GM06990 (cell line): ENCODE measurements around the gene CCL7.

Experiments used
- DNase-seq: peaks from one replicate; pipeline ENCODE4 v3.0.0-alpha.2; 2011; ENCODE audit not compliant: insufficient read length; ENCODE audit errors: extremely low read depth
- H3K27me3 ChIP-seq: replicated peaks from 2 replicates; pipeline ENCODE4 v1.6.0; 2011; ENCODE audit warnings: low read length; ENCODE audit not compliant: control insufficient read depth, insufficient read depth
- H3K36me3 ChIP-seq: 2 replicates; pipeline ENCODE4 v1.5.1; 2011; ENCODE audit warnings: low read length; ENCODE audit not compliant: control insufficient read depth, insufficient read depth
- H3K4me3 ChIP-seq: replicated peaks from 2 replicates; pipeline ENCODE4 v1.5.1; 2011; ENCODE audit warnings: low read depth, mild to moderate bottlenecking, control low read depth, low read length
- CTCF ChIP-seq: IDR thresholded peaks from 2 replicates; pipeline ENCODE4 v1.5.1; 2011; ENCODE audit warnings: low read length, control low read depth, mild to moderate bottlenecking, inconsistent platforms; ENCODE audit not compliant: insufficient read depth, poor library complexity, severe bottlenecking

The CCL7 gene

DNA sequence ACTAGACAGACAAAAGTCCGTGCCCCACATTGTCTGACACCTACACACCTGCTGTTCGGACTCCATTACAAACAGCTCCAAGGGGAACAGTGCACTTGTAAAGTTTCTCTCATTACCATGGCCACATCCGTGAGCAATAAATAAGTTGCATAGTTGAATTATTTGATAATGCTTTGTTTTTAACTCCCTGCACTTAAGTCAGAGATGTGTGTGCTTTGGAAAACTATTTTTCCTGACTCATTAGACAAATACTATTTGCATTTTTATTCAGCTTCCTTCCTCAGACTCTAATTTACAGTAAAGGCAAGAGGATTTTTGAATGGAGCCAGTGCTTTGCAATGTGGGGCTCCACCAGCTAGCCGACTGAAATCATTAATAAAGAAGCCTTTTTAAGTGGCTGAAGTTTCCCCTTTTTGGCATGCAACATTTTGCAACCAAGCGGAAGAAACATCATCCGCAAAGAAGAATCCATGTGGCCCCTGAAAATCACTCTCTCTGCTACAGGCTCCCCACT lies 21.5 kb upstream of the CCL7 start:
- no peaks in the 10 kb centered on the region for H3K36me3 ChIP-seq
- no peak overlapping the region for H3K4me3 ChIP-seq
- DNase-seq = no peak
- TF ChIP-seq CTCF = no peak
- H3K27me3 ChIP-seq = peaks cover 2% of the 10 kb centered on the region; the same call in 1 of the 2 replicates

DNA sequence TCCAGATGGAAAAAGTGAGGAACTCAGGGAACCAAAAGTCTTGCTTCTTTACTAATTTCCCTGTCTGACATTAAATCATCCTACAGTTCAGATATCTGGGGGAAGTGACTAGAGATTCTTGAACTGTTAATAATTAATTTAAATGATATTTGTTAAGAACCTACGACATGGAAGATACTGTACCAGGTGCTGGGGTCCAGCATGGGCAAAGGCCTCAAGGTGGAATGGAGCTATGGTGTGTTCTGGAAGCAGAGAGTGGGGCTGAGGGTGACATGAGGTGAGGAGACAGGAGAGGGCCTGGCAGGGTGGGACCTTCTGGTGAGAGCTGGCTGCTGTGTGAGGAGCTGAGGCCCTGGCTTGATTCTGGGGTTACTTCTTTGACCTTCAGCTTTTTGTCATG lies 21.0 kb upstream of the CCL7 start:
- TF ChIP-seq CTCF = no peak
- Histone ChIP-seq H3K27me3 (peaks cover 2% of the 10 kb centered on the region; the same call in 1 of the 2 replicates), H3K4me3 (no peak overlapping the region), H3K36me3 (no peaks in the 10 kb centered on the region)
- DNase-seq = no peak

GRCh38 chr17:34249478-34249877 lies 20.5 kb upstream of the CCL7 start:
- H3K36me3 ChIP-seq = no peaks in the 10 kb centered on the region
- DNase-seq = no peak
- H3K27me3 ChIP-seq = no peaks in the 10 kb centered on the region; the same call in none of the 2 replicates
- TF ChIP-seq CTCF = no peak
- no peak overlapping the region for H3K4me3 ChIP-seq

DNA sequence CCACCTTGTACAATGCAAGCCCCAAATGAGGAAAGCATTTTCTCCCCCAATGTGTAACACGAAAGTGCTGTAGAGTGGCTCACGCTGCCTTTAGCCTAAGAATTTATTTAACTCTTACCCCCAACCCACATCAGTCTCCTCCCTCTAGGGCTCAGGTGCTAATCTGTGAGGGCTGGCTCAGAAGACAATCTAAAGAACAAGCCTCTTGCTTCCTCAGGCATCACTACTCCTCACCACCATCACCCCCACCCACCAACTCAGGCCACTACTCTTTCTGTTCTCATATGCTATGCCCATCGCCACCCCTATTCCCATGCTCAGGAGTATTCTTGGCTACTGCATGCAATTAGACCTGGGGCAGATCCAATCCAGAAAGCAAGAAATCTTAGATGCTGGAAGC lies 18.8 kb upstream of the CCL7 start:
- Histone ChIP-seq H3K27me3 (no peaks in the 10 kb centered on the region; the same call in none of the 2 replicates), H3K36me3 (no peaks in the 10 kb centered on the region), H3K4me3 (no peak overlapping the region)
- no peak for TF ChIP-seq CTCF
- no peak for DNase-seq

- H3K27me3 ChIP-seq = no peaks in the 10 kb centered on the region; the same call in none of the 2 replicates
- H3K36me3 ChIP-seq = no peaks in the 10 kb centered on the region
- DNase-seq = peak; percentile 24
- no peak overlapping the region for H3K4me3 ChIP-seq
- no peak for TF ChIP-seq CTCF
These were observed 18.0 kb upstream of the CCL7 start for GRCh38 chr17:34252095-34252443.
